ENCODE results near the gene DBN1.

Gene DBN1

GRCh38 chr5:177507596-177508220 lies 34.3 kb upstream of the DBN1 start:
- no peaks in the 10 kb centered on the region for H3K79me2 ChIP-seq (ENCODE audit: low read length)
- H3K4me1 ChIP-seq (ENCODE audit: low read length), result peaks cover 36% of the 10 kb centered on the region
- no peak overlapping the region for H3K4me3 ChIP-seq (ENCODE audit: low read length)
- no peak overlapping the region for H3K27ac ChIP-seq (ENCODE audit: low read length)
- peaks cover 22% of the 10 kb centered on the region for H3K36me3 ChIP-seq (replicated peaks; ENCODE audit: low read depth, low read length)
- H3K27me3 ChIP-seq (ENCODE audit: low read depth, low read length), result no peaks in the 10 kb centered on the region
- no peak overlapping the region for H3K9ac ChIP-seq (ENCODE audit: low read length)
- peaks cover 11% of the 10 kb centered on the region; the same call in 1 of the 2 replicates for H4K20me1 ChIP-seq (ENCODE audit: insufficient read depth, low read length)
- TF ChIP-seq CTCF (IDR thresholded peaks at IDR 0.05; ENCODE audit: low read depth, low read length), result no peak
- no peak for TF ChIP-seq EZH2phosphoT487 (IDR thresholded peaks at IDR 0.05; ENCODE audit: low read depth)
- no peak overlapping the region for H3K4me2 ChIP-seq (ENCODE audit: low read length)
- H2AFZ ChIP-seq (ENCODE audit: low read depth, low read length), result no peak overlapping the region
- no peaks in the 10 kb centered on the region; the same call in 1 of the 2 replicates for H3K9me3 ChIP-seq (ENCODE audit: insufficient read depth, low read length)

GRCh38 chr5:177507165-177507564 lies 33.7 kb upstream of the DBN1 start:
- H3K36me3 ChIP-seq (replicated peaks; ENCODE audit: low read depth, low read length), result peaks cover 19% of the 10 kb centered on the region
- no peak overlapping the region for H3K4me3 ChIP-seq (ENCODE audit: low read length)
- H4K20me1 ChIP-seq (ENCODE audit: insufficient read depth, low read length), result peaks cover 17% of the 10 kb centered on the region
- no peak overlapping the region for H3K27ac ChIP-seq (ENCODE audit: low read length)
- no peak overlapping the region for H2AFZ ChIP-seq (ENCODE audit: low read depth, low read length)
- no peaks in the 10 kb centered on the region; the same call in 1 of the 2 replicates for H3K9me3 ChIP-seq (ENCODE audit: insufficient read depth, low read length)
- peak; percentile 16; the same call in 1 of the 2 replicates for TF ChIP-seq CTCF (IDR thresholded peaks at IDR 0.05; ENCODE audit: low read depth, low read length)
- TF ChIP-seq EZH2phosphoT487 (IDR thresholded peaks at IDR 0.05; ENCODE audit: low read depth), result no peak
- H3K4me2 ChIP-seq (ENCODE audit: low read length), result no peak overlapping the region
- H3K27me3 ChIP-seq (ENCODE audit: low read depth, low read length), result no peaks in the 10 kb centered on the region
- H3K4me1 ChIP-seq (ENCODE audit: low read length), result peaks cover 42% of the 10 kb centered on the region
- no peaks in the 10 kb centered on the region for H3K79me2 ChIP-seq (ENCODE audit: low read length)
- no peak overlapping the region for H3K9ac ChIP-seq (ENCODE audit: low read length)

DNA sequence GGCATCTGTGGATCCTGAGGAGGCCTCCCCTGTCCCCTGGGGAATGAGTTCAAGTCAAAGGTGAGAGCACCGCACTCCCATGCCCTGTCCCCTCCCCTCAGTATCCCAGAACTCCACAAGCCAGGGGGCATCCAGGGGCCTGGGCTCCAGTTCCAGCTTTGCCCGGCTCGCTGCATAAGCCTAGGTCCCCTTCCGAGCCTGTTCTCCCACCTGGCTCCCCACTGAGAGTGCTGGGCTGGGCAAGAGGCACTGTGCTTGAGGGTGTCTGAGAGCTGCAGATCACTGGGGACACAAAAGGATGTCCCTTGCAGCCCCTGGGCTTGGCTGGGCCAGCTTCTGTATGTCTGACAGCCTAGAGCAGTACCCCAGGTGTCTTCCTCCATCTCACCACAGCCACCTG lies 31.6 kb upstream of the DBN1 start:
- Histone ChIP-seq H3K27me3 (ENCODE audit: low read depth, low read length) (no peaks in the 10 kb centered on the region), H3K4me3 (ENCODE audit: low read length) (no peak overlapping the region), H3K36me3 (replicated peaks; ENCODE audit: low read depth, low read length) (peaks cover 5% of the 10 kb centered on the region), H3K4me2 (ENCODE audit: low read length) (no peak overlapping the region), H2AFZ (ENCODE audit: low read depth, low read length) (no peak overlapping the region), H3K79me2 (ENCODE audit: low read length) (no peaks in the 10 kb centered on the region), H3K4me1 (ENCODE audit: low read length) (peaks cover 45% of the 10 kb centered on the region), H4K20me1 (ENCODE audit: insufficient read depth, low read length) (peaks cover 26% of the 10 kb centered on the region), H3K9me3 (ENCODE audit: insufficient read depth, low read length) (no peaks in the 10 kb centered on the region), H3K9ac (ENCODE audit: low read length) (no peak overlapping the region), H3K27ac (ENCODE audit: low read length) (no peak overlapping the region)
- TF ChIP-seq EZH2phosphoT487 (IDR thresholded peaks at IDR 0.05; ENCODE audit: low read depth) (no peak), CTCF (IDR thresholded peaks at IDR 0.05; ENCODE audit: low read depth, low read length) (no peak)

DNA sequence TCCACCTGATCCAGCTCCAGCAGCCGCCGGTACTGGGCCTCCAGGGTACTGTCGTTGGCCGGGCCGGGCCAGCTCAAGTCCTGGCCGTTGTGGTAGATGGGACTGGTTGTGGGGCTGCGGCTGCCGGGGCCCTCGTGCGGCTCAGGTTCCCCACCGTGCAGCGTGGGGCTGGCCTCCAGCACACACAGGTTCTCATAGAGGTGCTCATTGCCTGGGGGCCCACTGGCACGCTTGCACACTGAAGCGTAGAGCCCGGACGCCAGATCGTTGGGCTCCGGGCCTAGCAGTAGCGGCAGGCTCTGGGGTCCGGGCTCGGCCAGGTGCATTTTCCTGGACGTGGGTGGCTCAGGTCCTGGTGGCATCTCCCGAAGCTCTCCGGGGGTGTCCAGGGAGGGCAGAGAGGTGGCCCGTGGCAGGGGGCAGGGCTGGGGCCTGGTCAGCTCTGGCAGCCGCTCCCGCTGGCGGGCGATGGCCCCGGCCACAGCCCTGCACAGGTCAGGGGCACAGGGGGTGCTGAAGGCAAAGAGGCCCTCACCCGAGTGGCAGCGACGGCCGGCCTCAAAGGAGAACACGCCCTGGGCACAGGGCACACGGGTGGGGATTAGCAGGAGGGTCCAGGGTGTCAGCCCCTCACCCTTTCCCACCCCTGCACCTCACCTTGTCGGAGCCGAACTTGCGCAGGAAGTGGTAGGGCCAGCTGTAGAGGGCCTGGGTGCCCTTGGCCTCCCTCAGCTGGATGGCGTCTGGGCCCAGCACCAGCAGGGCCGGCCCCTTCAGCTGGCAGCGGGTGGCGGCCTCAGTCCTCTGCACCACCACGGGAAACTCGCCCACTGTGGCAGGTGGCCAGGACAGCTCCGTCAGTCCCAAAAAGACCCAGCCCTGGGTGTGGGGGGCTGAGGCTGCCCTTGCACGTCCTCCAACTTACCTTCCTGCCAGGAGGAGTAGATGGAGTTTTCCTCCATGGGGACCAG lies 30.9 kb upstream of the DBN1 start:
- H3K4me2 ChIP-seq (ENCODE audit: low read length), result no peak overlapping the region
- H3K9ac ChIP-seq (ENCODE audit: low read length), result no peak overlapping the region
- no peak overlapping the region for H2AFZ ChIP-seq (ENCODE audit: low read depth, low read length)
- peaks cover 26% of the 10 kb centered on the region for H4K20me1 ChIP-seq (ENCODE audit: insufficient read depth, low read length)
- H3K9me3 ChIP-seq (ENCODE audit: insufficient read depth, low read length), result no peaks in the 10 kb centered on the region
- no peak overlapping the region for H3K4me3 ChIP-seq (ENCODE audit: low read length)
- H3K79me2 ChIP-seq (ENCODE audit: low read length), result no peaks in the 10 kb centered on the region
- peaks cover 38% of the 10 kb centered on the region for H3K4me1 ChIP-seq (ENCODE audit: low read length)
- TF ChIP-seq CTCF (IDR thresholded peaks at IDR 0.05; ENCODE audit: low read depth, low read length) (no peak), EZH2phosphoT487 (IDR thresholded peaks at IDR 0.05; ENCODE audit: low read depth) (no peak)
- peaks cover 6% of the 10 kb centered on the region for H3K27me3 ChIP-seq (ENCODE audit: low read depth, low read length)
- peaks cover 5% of the 10 kb centered on the region for H3K36me3 ChIP-seq (replicated peaks; ENCODE audit: low read depth, low read length)
- H3K27ac ChIP-seq (ENCODE audit: low read length), result no peak overlapping the region
